IMR-90 (cell line): ENCODE measurements around the gene TFEB. TPM values are rescaled to one million over a fixed set of nuclear protein-coding genes. Genes with fewer than 3 reads are reported as not detected.

Experiments
- ATAC-seq: fragments of 200-7000 bp; cut with Tn5 transposase; 2 replicates; pipeline ENCODE4 v1.9.1; 2020; ENCODE audit warnings: low read depth, mild to moderate bottlenecking, moderate library complexity
- BruUV-seq: library from RNA; stranded (reverse); fragments of 400-500 nt; replicated peaks from 2 replicates; lab custom pipeline; 2021; lab: Mats Ljungman, UMichigan
- CTCF ChIA-PET: fragments of 300-600 bp; formaldehyde crosslinking; extraction: SDS; loops from one replicate; lab custom pipeline; 2021; ENCODE audit warnings: antibody characterized with exemption; lab: Yijun Ruan, JAX
- POLR2A ChIA-PET: fragments of 300-600 bp; sonication (Branson Sonifier 250); formaldehyde crosslinking; loops from one replicate; lab custom pipeline; 2022; ENCODE audit warnings: antibody characterized with exemption; ENCODE audit not compliant: unreplicated experiment; lab: Charles Lee
- DNase-seq: peaks from one replicate; pipeline ENCODE4 v3.0.0; 2013
- H2AFZ ChIP-seq: replicated peaks from 2 replicates; pipeline ENCODE3; 2013; ENCODE audit warnings: low read length, mild to moderate bottlenecking; ENCODE audit not compliant: poor library complexity
- H2AK5ac ChIP-seq: 2 replicates; pipeline ENCODE4 v1.6.1; 2013; ENCODE audit warnings: low read depth, low read length, inconsistent platforms
- H2AK9ac ChIP-seq: replicated peaks from 2 replicates; pipeline ENCODE3; 2013; ENCODE audit warnings: mild to moderate bottlenecking, low read depth, low read length, moderate library complexity; ENCODE audit not compliant: poor library complexity
- H2BK120ac ChIP-seq: 2 replicates; pipeline ENCODE4 v1.6.1; 2013; ENCODE audit warnings: low read depth, low read length, inconsistent platforms
- H2BK15ac ChIP-seq: 3 replicates; pipeline ENCODE4 v1.6.1; 2013; ENCODE audit warnings: low read depth, low read length, inconsistent platforms
- H2BK20ac ChIP-seq: 2 replicates; pipeline ENCODE4 v1.6.1; 2013; ENCODE audit warnings: low read depth, mild to moderate bottlenecking, inconsistent platforms, low read length, moderate library complexity
- H2BK5ac ChIP-seq: 2 replicates; pipeline ENCODE4 v1.6.1; 2013; ENCODE audit warnings: mild to moderate bottlenecking, low read depth, low read length, inconsistent platforms; ENCODE audit not compliant: poor library complexity, severe bottlenecking
- H3K14ac ChIP-seq: replicated peaks from 2 replicates; pipeline ENCODE4 v1.6.1; 2013; ENCODE audit warnings: low read depth, low read length, inconsistent platforms
- H3K18ac ChIP-seq: 2 replicates; pipeline ENCODE4 v1.6.1; 2013; ENCODE audit warnings: low read depth, low read length, control low read depth
- H3K23ac ChIP-seq: 2 replicates; pipeline ENCODE4 v1.6.1; 2013; ENCODE audit warnings: low read depth, low read length, inconsistent platforms
- H3K27ac ChIP-seq: 2 replicates; pipeline ENCODE4 v1.5.1; 2013; ENCODE audit warnings: mild to moderate bottlenecking, control low read depth, low read length; ENCODE audit not compliant: insufficient read depth
- H3K27me3 ChIP-seq: 2 replicates; pipeline ENCODE4 v1.6.1; 2013; ENCODE audit warnings: low read length; ENCODE audit not compliant: control insufficient read depth, insufficient read depth
- H3K36me3 ChIP-seq: 2 replicates; pipeline ENCODE4 v1.6.1; 2013; ENCODE audit warnings: low read length, mixed read lengths; ENCODE audit not compliant: control insufficient read depth, insufficient read depth
- H3K4ac ChIP-seq: 2 replicates; pipeline ENCODE4 v1.6.1; 2013; ENCODE audit warnings: low read depth, low read length, inconsistent platforms
- H3K4me1 ChIP-seq: 2 replicates; pipeline ENCODE4 v1.6.1; 2013; ENCODE audit warnings: low read length, mixed read lengths; ENCODE audit not compliant: control insufficient read depth, insufficient read depth
- H3K4me2 ChIP-seq: 2 replicates; pipeline ENCODE4 v1.6.1; 2013; ENCODE audit warnings: low read depth, mild to moderate bottlenecking, control low read depth, low read length, moderate library complexity
- H3K4me3 ChIP-seq: 2 replicates; pipeline ENCODE4 v1.5.1; 2013; ENCODE audit warnings: low read depth, mild to moderate bottlenecking, control low read depth, low read length, moderate library complexity; ENCODE audit not compliant: insufficient read depth
- H3K56ac ChIP-seq: 2 replicates; pipeline ENCODE4 v1.6.1; 2013; ENCODE audit warnings: low read length, inconsistent platforms; ENCODE audit not compliant: insufficient read depth; ENCODE audit errors: extremely low read depth
- H3K79me1 ChIP-seq, 2 experiments: 2 replicates each; pipeline ENCODE4 v1.6.1; 2013; ENCODE audit warnings: low read length in 2 of 2, inconsistent platforms in 1 of 2, low read depth in 1 of 2
- H3K9ac ChIP-seq: 2 replicates; pipeline ENCODE4 v1.6.1; 2013; ENCODE audit warnings: low read depth, low read length, control low read depth
- H3K9me1 ChIP-seq: 2 replicates; pipeline ENCODE4 v1.6.1; 2013; ENCODE audit warnings: low read length, inconsistent platforms; ENCODE audit not compliant: insufficient read depth
- H3K9me3 ChIP-seq: 2 replicates; pipeline ENCODE4 v1.6.1; 2013; ENCODE audit warnings: low read length; ENCODE audit not compliant: control insufficient read depth, insufficient read depth
- H4K20me1 ChIP-seq: 2 replicates; pipeline ENCODE4 v1.6.1; 2013; ENCODE audit warnings: low read length, inconsistent platforms; ENCODE audit not compliant: insufficient read depth
- H4K5ac ChIP-seq: 2 replicates; pipeline ENCODE4 v1.6.1; 2013; ENCODE audit warnings: mild to moderate bottlenecking, low read depth, low read length, control low read depth
- H4K8ac ChIP-seq, 2 experiments: 2 replicates each; pipeline ENCODE4 v1.6.1; 2013; ENCODE audit warnings: low read depth in 2 of 2, low read length in 2 of 2, control low read depth in 1 of 2, inconsistent platforms in 1 of 2
- H4K91ac ChIP-seq: 2 replicates; pipeline ENCODE4 v1.6.1; 2013; ENCODE audit warnings: low read depth, low read length, inconsistent platforms; ENCODE audit not compliant: insufficient read depth
- BHLHE40 ChIP-seq: fragments of 150-350 bp; IDR thresholded peaks from 2 replicates; pipeline ENCODE4 v1.6.1; 2016; ENCODE audit warnings: mild to moderate bottlenecking, low read depth, low read length
- CEBPB ChIP-seq: IDR thresholded peaks from 2 replicates; pipeline ENCODE4 v1.6.1; 2012; ENCODE audit warnings: low read depth, low read length, improper control_type of control experiment
- CHD1 ChIP-seq: IDR thresholded peaks from 2 replicates; pipeline ENCODE4 v1.6.1; 2012; ENCODE audit warnings: low read depth, low read length, improper control_type of control experiment
- FOS ChIP-seq: fragments of 150-350 bp; IDR thresholded peaks from 2 replicates; pipeline ENCODE4 v1.6.1; 2016; ENCODE audit warnings: low read depth, low read length
- MAFK ChIP-seq: IDR thresholded peaks from 2 replicates; pipeline ENCODE4 v1.6.1; 2012; ENCODE audit warnings: low read depth, low read length, improper control_type of control experiment
- MAZ ChIP-seq: IDR thresholded peaks from 2 replicates; pipeline ENCODE4 v1.6.1; 2012; ENCODE audit warnings: low read depth, mild to moderate bottlenecking, low read length, improper control_type of control experiment, moderate library complexity, borderline replicate concordance
- MXI1 ChIP-seq: IDR thresholded peaks from 2 replicates; pipeline ENCODE4 v1.6.1; 2012; ENCODE audit warnings: low read depth, mild to moderate bottlenecking, low read length, moderate library complexity, borderline replicate concordance
- NFE2L2 ChIP-seq: fragments of 150-350 bp; IDR thresholded peaks from 2 replicates; pipeline ENCODE4 v1.6.1; 2016; ENCODE audit warnings: low read depth, mild to moderate bottlenecking, low read length
- RAD21 ChIP-seq: IDR thresholded peaks from 2 replicates; pipeline ENCODE4 v1.6.1; 2012; ENCODE audit warnings: low read length, improper control_type of control experiment
- RCOR1 ChIP-seq: IDR thresholded peaks from 2 replicates; pipeline ENCODE4 v1.6.1; 2012; ENCODE audit warnings: mild to moderate bottlenecking, low read length, improper control_type of control experiment; ENCODE audit not compliant: insufficient replicate concordance
- RFX5 ChIP-seq: IDR thresholded peaks from 2 replicates; pipeline ENCODE4 v1.8.0; 2012; ENCODE audit warnings: low read depth, mild to moderate bottlenecking, low read length, moderate library complexity
- SMC3 ChIP-seq: fragments of 150-350 bp; IDR thresholded peaks from 2 replicates; pipeline ENCODE4 v1.6.1; 2016; ENCODE audit warnings: low read depth, mild to moderate bottlenecking, antibody characterized with exemption, low read length, moderate library complexity
- WGBS, 2 experiments: methylation state at CpG; one replicate each; pipeline versions ENCODE4 v1.1.5 to v1.1.7; 2013; ENCODE audit warnings: missing lambda C conversion rate in 2 of 2; ENCODE audit not compliant: insufficient read length in 1 of 2; ENCODE audit errors: extremely low coverage in 2 of 2; 5-methylcytosine and 5-hydroxymethylcytosine counted together
- dilution Hi-C: fragments of 300-500 bp; cut with HindIII; formaldehyde crosslinking; loops from one replicate; pipeline ENCODE4 v1.14.3; 2018; ENCODE audit warnings: low sequenced_read_pairs; ENCODE audit not compliant: unreplicated experiment
- in situ Hi-C: fragments of 300-500 bp; cut with MboI; formaldehyde crosslinking; loops from 3 replicates; pipeline ENCODE4 v1.14.3; 2019; ENCODE audit warnings: low sequenced_read_pairs, inconsistent platforms, mixed read lengths
- intact Hi-C: fragments of 100-400 bp; cut with micrococcal nuclease; formaldehyde crosslinking; loops from 2 replicates; pipeline ENCODE4 v1.10.0; 2022
- polyA plus RNA-seq, 3 experiments: library from polyadenylated mRNA; depleted of rRNA; stranded (reverse); fragments of >200 nt; gene quantifications; 2 replicates each; pipeline ENCODE4 v1.2.3, GENCODE V29; 2012; ENCODE audit warnings: low replicate concordance in 1 of 3
- total RNA-seq: library from RNA; depleted of rRNA; stranded (reverse); fragments of >200 nt; gene quantifications from 2 replicates; pipeline ENCODE4 v1.2.3, GENCODE V29; 2012
- TF ChIP-seq, protein P1 (sequence below): conservative IDR thresholded peaks from 2 replicates; pipeline ENCODE4 v1.5.1; 2012; ENCODE audit warnings: mild to moderate bottlenecking, low read depth, low read length, improper control_type of control experiment
- TF ChIP-seq, protein P2 (sequence below): fragments of 150-350 bp; IDR thresholded peaks from 2 replicates; pipeline ENCODE4 v1.6.1; 2016; ENCODE audit warnings: low read depth, mild to moderate bottlenecking, low read length, moderate library complexity, borderline replicate concordance

TFEB gene
- total and polyA plus RNA-seq, 2 of the 4 experiments (the other 2 are of a cell fraction): 4.5 to 4.9 TPM

DNA sequence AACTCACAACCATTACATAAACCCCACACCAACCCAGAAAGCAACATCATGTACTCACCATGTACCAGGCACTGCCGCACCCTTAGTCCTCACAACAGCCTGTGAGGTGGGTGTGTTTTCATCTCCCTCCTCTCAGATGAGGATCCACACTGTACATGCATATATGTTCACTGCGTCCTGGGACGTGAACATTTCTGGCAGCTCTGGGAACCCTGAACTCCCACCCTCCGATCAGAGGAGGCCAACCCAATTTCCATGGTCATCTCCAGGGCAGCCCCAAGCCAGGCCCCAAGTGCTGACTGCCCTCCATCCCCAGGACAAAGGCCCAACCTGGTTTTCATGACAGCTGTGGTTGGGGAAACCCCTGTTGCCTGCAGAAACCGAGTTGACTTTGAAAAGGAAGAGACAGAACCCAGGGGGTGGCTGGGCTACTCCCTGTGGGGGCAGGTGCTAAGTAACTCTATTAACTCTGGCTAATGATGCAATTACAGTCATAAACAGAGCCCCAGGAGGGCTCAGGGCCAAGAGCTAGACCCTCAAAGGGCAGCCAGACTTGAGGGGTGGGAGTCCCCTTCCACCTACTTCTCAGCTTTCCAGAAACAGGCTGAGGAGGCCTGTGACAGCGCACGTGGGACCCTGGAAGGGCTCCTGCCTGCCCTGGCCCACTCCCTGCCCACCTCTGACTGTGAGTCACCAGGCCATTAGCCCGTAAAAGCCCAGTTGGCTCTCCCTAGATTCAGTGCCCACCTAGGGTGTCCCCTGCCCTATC lies 2.6 kb downstream of the TFEB start:
- ATAC-seq: no peak
- no peak for DNase-seq
- no peaks in the 10 kb centered on the region for H3K36me3 ChIP-seq
- in situ Hi-C loops: no loop called here
- H2AK5ac ChIP-seq: peak overlapping the region; percentile 30; the same call in 1 of the 2 replicates
- dilution Hi-C loops: no loop called here
- H2BK120ac ChIP-seq: no peak overlapping the region
- H3K14ac ChIP-seq: no peak overlapping the region
- peak overlapping the region; percentile 57; the same call in 1 of the 2 replicates for H3K4ac ChIP-seq
- H3K4me1 ChIP-seq: peaks cover 18% of the 10 kb centered on the region
- no peak overlapping the region for H3K56ac ChIP-seq
- no peak overlapping the region for H3K23ac ChIP-seq
- H2BK15ac ChIP-seq: no peak overlapping the region
- no peak overlapping the region for H3K4me3 ChIP-seq
- BruUV-seq: no TSS peak
- H2AK9ac ChIP-seq: peak overlapping the region; percentile 35
- H3K9me1 ChIP-seq: peaks cover 9% of the 10 kb centered on the region; the same call in 1 of the 2 replicates
- no peak overlapping the region; the same call in 1 of the 2 replicates for H4K5ac ChIP-seq
- WGBS, 2 experiments: 76% methylated on average over 4 of the region's 8 CpGs; no CpG with 5 or more reads in 1 of the 2 experiments
- peaks cover 6 to 23% of the 10 kb centered on the region in 2 experiments; a peak in 2 of 4 replicates for H3K79me1 ChIP-seq
- no peaks in the 10 kb centered on the region for H3K27me3 ChIP-seq
- peak overlapping the region; percentile 11; the same call in 1 of the 2 replicates for H4K91ac ChIP-seq
- no peak overlapping the region for H2BK20ac ChIP-seq
- H3K9me3 ChIP-seq: no peaks in the 10 kb centered on the region
- peak overlapping the region; percentile 95 for H2AFZ ChIP-seq
- H4K8ac ChIP-seq: peak overlapping the region in 1 of 2 experiments; percentile 51; a peak in 2 of 4 replicates
- intact Hi-C loops: no loop called here
- no peaks in the 10 kb centered on the region for H4K20me1 ChIP-seq
- H2BK5ac ChIP-seq: peak overlapping the region; percentile 2
- POLR2A ChIA-PET: no interaction called here
- H3K18ac ChIP-seq: 0 out of 2 replicates have a peak overlapping the region, but pooled peaks have one; percentile 9
- H3K9ac ChIP-seq: no peak overlapping the region
- H3K27ac ChIP-seq: no peak overlapping the region
- peak overlapping the region; percentile 78; the same call in 1 of the 2 replicates for H3K4me2 ChIP-seq
- CTCF ChIA-PET: no interaction called here
- TF ChIP-seq CHD1 (no peak), RFX5 (no peak), MAFK (no peak), CEBPB (no peak), RCOR1 (no peak), FOS (no peak), MXI1 (no peak), MAZ (no peak), RAD21 (no peak), BHLHE40 (no peak), NFE2L2 (no peak), SMC3 (no peak)
- TF ChIP-seq, protein P1, sequence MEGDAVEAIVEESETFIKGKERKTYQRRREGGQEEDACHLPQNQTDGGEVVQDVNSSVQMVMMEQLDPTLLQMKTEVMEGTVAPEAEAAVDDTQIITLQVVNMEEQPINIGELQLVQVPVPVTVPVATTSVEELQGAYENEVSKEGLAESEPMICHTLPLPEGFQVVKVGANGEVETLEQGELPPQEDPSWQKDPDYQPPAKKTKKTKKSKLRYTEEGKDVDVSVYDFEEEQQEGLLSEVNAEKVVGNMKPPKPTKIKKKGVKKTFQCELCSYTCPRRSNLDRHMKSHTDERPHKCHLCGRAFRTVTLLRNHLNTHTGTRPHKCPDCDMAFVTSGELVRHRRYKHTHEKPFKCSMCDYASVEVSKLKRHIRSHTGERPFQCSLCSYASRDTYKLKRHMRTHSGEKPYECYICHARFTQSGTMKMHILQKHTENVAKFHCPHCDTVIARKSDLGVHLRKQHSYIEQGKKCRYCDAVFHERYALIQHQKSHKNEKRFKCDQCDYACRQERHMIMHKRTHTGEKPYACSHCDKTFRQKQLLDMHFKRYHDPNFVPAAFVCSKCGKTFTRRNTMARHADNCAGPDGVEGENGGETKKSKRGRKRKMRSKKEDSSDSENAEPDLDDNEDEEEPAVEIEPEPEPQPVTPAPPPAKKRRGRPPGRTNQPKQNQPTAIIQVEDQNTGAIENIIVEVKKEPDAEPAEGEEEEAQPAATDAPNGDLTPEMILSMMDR: no peak
- TF ChIP-seq, protein P2, sequence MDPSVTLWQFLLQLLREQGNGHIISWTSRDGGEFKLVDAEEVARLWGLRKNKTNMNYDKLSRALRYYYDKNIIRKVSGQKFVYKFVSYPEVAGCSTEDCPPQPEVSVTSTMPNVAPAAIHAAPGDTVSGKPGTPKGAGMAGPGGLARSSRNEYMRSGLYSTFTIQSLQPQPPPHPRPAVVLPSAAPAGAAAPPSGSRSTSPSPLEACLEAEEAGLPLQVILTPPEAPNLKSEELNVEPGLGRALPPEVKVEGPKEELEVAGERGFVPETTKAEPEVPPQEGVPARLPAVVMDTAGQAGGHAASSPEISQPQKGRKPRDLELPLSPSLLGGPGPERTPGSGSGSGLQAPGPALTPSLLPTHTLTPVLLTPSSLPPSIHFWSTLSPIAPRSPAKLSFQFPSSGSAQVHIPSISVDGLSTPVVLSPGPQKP: no peak
